COLO668 (cell line): ENCODE measurements around the gene BMP8B.

Experiments used
- DNase-seq: peaks from one replicate; lab custom pipeline; 2025; ENCODE audit not compliant: unreplicated experiment; lab: John Stamatoyannopoulos, UW

BMP8B gene

GRCh38 chr1:39727932-39728317 lies 60.7 kb downstream of the BMP8B start:
- DNase-seq: no peak

- no peak for DNase-seq
These were observed 61.3 kb downstream of the BMP8B start for GRCh38 chr1:39727221-39727931.

- DNase-seq: no peak
These were observed 62.1 kb downstream of the BMP8B start for GRCh38 chr1:39726600-39726999.

- DNase-seq: no peak
These were observed 66.2 kb downstream of the BMP8B start for GRCh38 chr1:39722495-39722894.

- DNase-seq: no peak
These were observed 67.0 kb downstream of the BMP8B start for GRCh38 chr1:39721664-39722063.

DNA sequence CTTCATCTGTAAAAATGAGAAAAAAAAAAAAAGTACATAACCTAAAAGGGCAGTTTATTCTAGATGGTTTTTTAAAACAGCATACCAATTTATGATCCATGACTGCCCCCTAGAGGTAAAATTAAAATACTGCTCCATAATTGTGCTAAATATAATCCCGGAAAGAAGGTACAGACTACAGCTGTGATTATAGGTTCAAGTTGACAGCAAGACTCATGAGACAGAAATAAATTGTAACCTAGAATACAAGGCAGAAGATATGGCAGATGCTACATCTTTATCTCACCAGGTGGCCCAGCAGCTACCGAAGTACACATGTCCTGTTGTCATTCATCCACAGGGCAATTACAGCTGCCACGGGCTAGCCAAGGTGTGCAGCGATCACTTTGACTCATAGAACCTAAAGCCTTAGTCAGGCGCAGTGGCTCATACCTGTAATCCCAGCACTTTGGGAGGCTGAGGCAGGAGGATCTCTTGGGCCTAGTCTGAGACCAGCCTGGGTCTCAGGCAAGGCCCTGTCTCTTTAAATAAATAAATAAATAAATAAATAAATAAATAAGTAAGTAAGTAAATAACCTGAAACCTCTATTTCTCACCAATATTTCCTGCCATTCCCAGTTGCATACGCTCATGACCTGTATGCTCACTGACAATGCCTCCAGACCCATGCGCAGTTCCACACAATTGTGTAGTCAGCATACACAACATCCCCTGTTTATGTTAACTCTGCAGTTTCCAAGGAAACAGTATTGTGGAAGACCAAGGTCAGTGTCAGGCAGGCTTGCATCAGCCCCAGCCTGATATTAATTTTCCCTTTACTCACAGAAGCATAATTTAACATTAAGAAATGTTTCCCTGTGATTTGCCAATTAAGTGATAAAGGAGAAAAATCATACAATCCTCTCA lies 68.3 kb downstream of the BMP8B start:
- no peak for DNase-seq

- no peak for DNase-seq
These were observed 70.9 kb downstream of the BMP8B start for GRCh38 chr1:39717809-39718208.

- no peak for DNase-seq
These were observed 75.1 kb downstream of the BMP8B start for GRCh38 chr1:39713557-39713956.

- DNase-seq: no peak
These were observed 76.7 kb downstream of the BMP8B start for GRCh38 chr1:39711966-39712340.

- no peak for DNase-seq
These were observed 77.3 kb downstream of the BMP8B start for GRCh38 chr1:39711104-39711965.

GRCh38 chr1:39707506-39707905 lies 81.2 kb downstream of the BMP8B start:
- no peak for DNase-seq
